Measurements from ENCODE around the gene KLHL13. TPM values are rescaled to one million over a fixed set of nuclear protein-coding genes. Genes with fewer than 3 reads are reported as not detected.

The KLHL13 gene
- total and polyA plus RNA-seq, 2 of the 8 experiments (the other 6 are each of a cell fraction or from before 2014, with no cell fraction given): 6.4 to 12.8 TPM

GRCh38 chrX:117959045-117959444 is 157.6 kb downstream of the KLHL13 start:
- FAIRE-seq (no peak), DNase-seq (ENCODE audit: low read depth in 1 of 2, low spot score in 2 of 2) (no peak)
- H3K79me1 ChIP-seq (ENCODE audit: low read depth, low read length): no peaks in the 10 kb centered on the region
- no peaks in the 10 kb centered on the region for H3K36me3 ChIP-seq (ENCODE audit: control insufficient read depth in 2 of 4, insufficient read depth in 4 of 4, low read length in 3 of 4)
- no peak overlapping the region for H3K56ac ChIP-seq (replicated peaks; ENCODE audit: insufficient read length, low read depth, low read length)
- H3K4me1 ChIP-seq (replicated peaks in 1 of 4; ENCODE audit: control insufficient read depth in 3 of 4, insufficient read depth in 4 of 4, low read length in 3 of 4): no peaks in the 10 kb centered on the region
- H3K4me3 ChIP-seq (ENCODE audit: extremely low read depth in 1 of 4, insufficient read depth in 2 of 4, low read depth in 3 of 4, low read length in 4 of 4): no peak overlapping the region
- H2AFZ ChIP-seq (ENCODE audit: low read length): no peak overlapping the region
- H2BK5ac ChIP-seq (ENCODE audit: low read depth, low read length): no peak overlapping the region
- H3K79me2 ChIP-seq (ENCODE audit: control insufficient read depth in 1 of 2, insufficient read depth in 2 of 2, low read length in 2 of 2): no peaks in the 10 kb centered on the region
- H2AK5ac ChIP-seq (ENCODE audit: low read depth, low read length): no peak overlapping the region
- no peak overlapping the region for H4K91ac ChIP-seq (replicated peaks; ENCODE audit: insufficient read length, low read length)
- WGBS, 2 experiments (ENCODE audit: extremely low coverage in 1 of 2, insufficient coverage in 1 of 2, insufficient read length in 1 of 2, insufficient replicate concordance in 2 of 2, low coverage in 1 of 2, low lambda C conversion rate in 2 of 2, missing lambda C conversion rate in 1 of 2): 89% methylated on average over 4 of the region's 4 CpGs; no CpG with 5 or more reads in 1 of the 2 experiments
- no peaks in the 10 kb centered on the region for H3K23me2 ChIP-seq (ENCODE audit: low read depth, low read length)
- CTCF ChIA-PET (ENCODE audit: partially characterized antibody): no interaction called here
- no peak overlapping the region for H3K9ac ChIP-seq (replicated peaks in 1 of 4; ENCODE audit: extremely low read depth in 1 of 4, low read depth in 3 of 4, low read length in 3 of 4)
- H2BK120ac ChIP-seq (replicated peaks; ENCODE audit: low read depth, low read length): no peak overlapping the region
- no peak overlapping the region for H3K18ac ChIP-seq (ENCODE audit: extremely low read depth, low read length)
- no peak overlapping the region for H4K8ac ChIP-seq (ENCODE audit: extremely low read depth, insufficient read depth, low read length)
- no peaks in the 10 kb centered on the region for H3K9me3 ChIP-seq (ENCODE audit: insufficient read depth in 2 of 2, low read depth in 1 of 2, low read length in 1 of 2)
- H3K14ac ChIP-seq (ENCODE audit: insufficient read length): no peak overlapping the region
- H4K5ac ChIP-seq (ENCODE audit: insufficient read length, low read depth, low read length): no peak overlapping the region
- no peak overlapping the region for H2BK15ac ChIP-seq (ENCODE audit: low read length)
- no peak overlapping the region for H3K4me2 ChIP-seq (ENCODE audit: insufficient read depth in 1 of 2, low read depth in 2 of 2, low read length in 2 of 2)
- H4K20me1 ChIP-seq (replicated peaks in 1 of 2; ENCODE audit: control insufficient read depth in 1 of 2, insufficient read depth in 2 of 2, low read length in 2 of 2): no peaks in the 10 kb centered on the region
- no peak overlapping the region for H2BK12ac ChIP-seq (ENCODE audit: low read depth, low read length)
- no peaks in the 10 kb centered on the region for H3K27me3 ChIP-seq (replicated peaks in 1 of 4; ENCODE audit: control insufficient read depth in 3 of 4, extremely low read depth in 1 of 4, insufficient read depth in 3 of 4, low read length in 3 of 4)
- no peak overlapping the region for H3K27ac ChIP-seq (ENCODE audit: low read depth, low read length)
- TF ChIP-seq RNF2 (IDR thresholded peaks at IDR 0.05; ENCODE audit: borderline replicate concordance, low read depth, low read length, missing control alignments, poor library complexity, severe bottlenecking): no peak
- no peak overlapping the region for H2BK20ac ChIP-seq (ENCODE audit: low read length)
- H3K4ac ChIP-seq (replicated peaks; ENCODE audit: insufficient read length, low read depth, low read length): no peak overlapping the region
- POLR2A ChIA-PET (ENCODE audit: partially characterized antibody): no interaction called here
- H3K23ac ChIP-seq (ENCODE audit: insufficient read length): no peak overlapping the region

All from H1 (cell line).